Measurements from ENCODE around the gene ELOVL6. TPM values are rescaled to one million over a fixed set of nuclear protein-coding genes. Genes with fewer than 3 reads are reported as not detected.

ELOVL6 gene
- total and polyA plus RNA-seq, 10 of the 15 experiments (the other 5 are each of a cell fraction or from before 2014, with no cell fraction given), result 3.9 to 33.5 (median 8.1) TPM

- CTCF ChIA-PET, result interaction anchor here (0.7 kb wide), 2 partner anchors 8 to 265 kb away, joined by 3 read pairs; no protein-coding TSS in a partner anchor
- H3K4me1 ChIP-seq (ENCODE audit: control insufficient read depth, insufficient read depth, low read length), result no peaks in the 10 kb centered on the region
- in situ Hi-C loops (cut with MboI) (no loop called here), intact Hi-C loops (cut with micrococcal nuclease; ENCODE audit: unreplicated experiment) (no loop called here)
- H2AFZ ChIP-seq (ENCODE audit: control insufficient read depth, low read depth, low read length), result no peak overlapping the region
- no peaks in the 10 kb centered on the region for H3K79me2 ChIP-seq (ENCODE audit: control insufficient read depth, insufficient read depth, low read length)
- no peaks in the 10 kb centered on the region for H3K27me3 ChIP-seq (replicated peaks in 1 of 2; ENCODE audit: control insufficient read depth in 2 of 2, insufficient read depth in 2 of 2, low read length in 1 of 2)
- no peak overlapping the region for H3K4me2 ChIP-seq (ENCODE audit: control insufficient read depth, insufficient read depth)
- no TSS peak for BruUV-seq (replicated peaks)
- SMC1A ChIA-PET (ENCODE audit: uncharacterized antibody, unreplicated experiment), result interaction anchor here (0.8 to 1.4 kb wide), 3 partner anchors 9 to 791 kb away, joined by 3 to 4 read pairs (median 3); no protein-coding TSS in a partner anchor
- no peak overlapping the region for H3K4me3 ChIP-seq
- H4K20me1 ChIP-seq (ENCODE audit: control insufficient read depth, insufficient read depth), result no peaks in the 10 kb centered on the region
- FAIRE-seq (no peak), DNase-seq (ENCODE audit: low read depth, low spot score) (no peak), ATAC-seq (no peak)
- WGBS (ENCODE audit: insufficient coverage, insufficient replicate concordance, low lambda C conversion rate, missing lambda C conversion rate), result 42% methylated on average over 9 of the region's 13 CpGs
- H3K36me3 ChIP-seq (ENCODE audit: control insufficient read depth in 2 of 2, insufficient read depth in 2 of 2, low read length in 1 of 2), result no peaks in the 10 kb centered on the region
- H3K9me3 ChIP-seq (replicated peaks; ENCODE audit: control insufficient read depth, insufficient read depth, low read length), result no peaks in the 10 kb centered on the region
- H3K27ac ChIP-seq (ENCODE audit: control insufficient read depth, insufficient read depth), result no peak overlapping the region
- RAD21 ChIA-PET (ENCODE audit: unreplicated experiment), result interaction anchor here (0.8 to 1.1 kb wide), 2 partner anchors 9 to 36 kb away, joined by 3 read pairs; no protein-coding TSS in a partner anchor
- POLR2A ChIA-PET, result interaction anchor here (0.5 kb wide), 1 partner anchor 85 kb away, joined by 4 read pairs; no protein-coding TSS in a partner anchor
- H3K9ac ChIP-seq (ENCODE audit: control insufficient read depth, insufficient read depth, low read length), result no peak overlapping the region
- TF ChIP-seq BMI1 (IDR thresholded peaks at IDR 0.05; ENCODE audit: borderline replicate concordance) (no peak), ZNF24 (IDR thresholded peaks at IDR 0.05) (no peak), KDM1A (IDR thresholded peaks at IDR 0.05; ENCODE audit: borderline replicate concordance) (no peak), ZNF207 (IDR thresholded peaks at IDR 0.05; ENCODE audit: borderline replicate concordance) (no peak), SKIL (IDR thresholded peaks at IDR 0.05; ENCODE audit: low read depth, poor library complexity, severe bottlenecking) (no peak), ATF2 (IDR thresholded peaks at IDR 0.05; ENCODE audit: low read length) (no peak), HDGF (IDR thresholded peaks at IDR 0.05) (no peak), PML (IDR thresholded peaks at IDR 0.05; ENCODE audit: low read length) (no peak), CEBPB (IDR thresholded peaks at IDR 0.05; ENCODE audit: borderline replicate concordance in 1 of 2, low read depth in 2 of 2, low read length in 2 of 2) (no peak), HCFC1 (IDR thresholded peaks at IDR 0.05; ENCODE audit: low read length) (no peak), PKNOX1 (IDR thresholded peaks at IDR 0.05) (no peak), CHD1 (IDR thresholded peaks at IDR 0.05; ENCODE audit: low read depth, low read length) (no peak), NFYB (IDR thresholded peaks at IDR 0.05; ENCODE audit: insufficient read depth, low read depth, low read length) (no peak), ELK1 (IDR thresholded peaks at IDR 0.05; ENCODE audit: low read depth, low read length) (no peak), JUND (IDR thresholded peaks at IDR 0.05; ENCODE audit: low read depth, low read length) (no peak), ESRRA (IDR thresholded peaks at IDR 0.05; ENCODE audit: low read length) (no peak), SMAD1 (IDR thresholded peaks at IDR 0.05; ENCODE audit: low read depth, partially characterized antibody) (no peak), NFXL1 (IDR thresholded peaks at IDR 0.05; ENCODE audit: borderline replicate concordance) (no peak)
Measured at GRCh38 chr4:110042545-110043517, 155.6 kb downstream of the ELOVL6 start.
